GM21786 (cell line): ENCODE results near the gene EEPD1.
A peak's percentile ranks its signal among the peaks of the same experiment; 100 is the strongest.
"Not testable (repeated sequence)": the region's sequence is repeated elsewhere in the genome, so short reads cannot be mapped to it uniquely, and the experiment has no call there.

ENCODE experiments used
- ATAC-seq: cut with Tn5 transposase; IDR thresholded peaks from one replicate; pipeline ENCODE4 v1.9.1; 2021; ENCODE audit not compliant: unreplicated experiment

EEPD1 gene

DNA sequence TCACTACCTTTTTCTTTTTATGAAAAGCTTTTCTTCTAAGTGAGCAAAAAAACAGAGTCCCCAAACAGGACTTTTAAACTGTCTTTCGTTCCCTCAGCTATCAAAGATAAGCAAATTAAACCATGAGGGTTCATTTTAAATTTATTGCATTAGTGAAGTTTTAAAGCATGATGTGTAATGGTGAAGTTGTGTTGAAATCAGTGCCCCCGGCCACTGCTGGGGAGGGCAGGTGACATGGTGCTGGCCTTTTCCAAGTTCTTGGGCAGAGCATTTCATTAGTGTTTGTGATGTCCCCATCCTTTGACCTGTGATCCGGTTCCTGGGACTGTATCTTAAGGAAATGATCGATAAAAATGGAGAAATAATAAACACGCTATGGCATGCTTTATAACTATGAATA, 96.0 kb downstream of the EEPD1 start:
- ATAC-seq: no peak

- no peak for ATAC-seq
Observed at GRCh38 chr7:36253699-36254098, 100.6 kb downstream of the EEPD1 start.

GRCh38 chr7:36258510-36259259, 105.6 kb downstream of the EEPD1 start:
- ATAC-seq: not testable (repeated sequence)

GRCh38 chr7:36260481-36260880, 107.4 kb downstream of the EEPD1 start:
- peak; percentile 62 for ATAC-seq

GRCh38 chr7:36261019-36261754, 108.1 kb downstream of the EEPD1 start:
- ATAC-seq: peak; percentile 45

DNA sequence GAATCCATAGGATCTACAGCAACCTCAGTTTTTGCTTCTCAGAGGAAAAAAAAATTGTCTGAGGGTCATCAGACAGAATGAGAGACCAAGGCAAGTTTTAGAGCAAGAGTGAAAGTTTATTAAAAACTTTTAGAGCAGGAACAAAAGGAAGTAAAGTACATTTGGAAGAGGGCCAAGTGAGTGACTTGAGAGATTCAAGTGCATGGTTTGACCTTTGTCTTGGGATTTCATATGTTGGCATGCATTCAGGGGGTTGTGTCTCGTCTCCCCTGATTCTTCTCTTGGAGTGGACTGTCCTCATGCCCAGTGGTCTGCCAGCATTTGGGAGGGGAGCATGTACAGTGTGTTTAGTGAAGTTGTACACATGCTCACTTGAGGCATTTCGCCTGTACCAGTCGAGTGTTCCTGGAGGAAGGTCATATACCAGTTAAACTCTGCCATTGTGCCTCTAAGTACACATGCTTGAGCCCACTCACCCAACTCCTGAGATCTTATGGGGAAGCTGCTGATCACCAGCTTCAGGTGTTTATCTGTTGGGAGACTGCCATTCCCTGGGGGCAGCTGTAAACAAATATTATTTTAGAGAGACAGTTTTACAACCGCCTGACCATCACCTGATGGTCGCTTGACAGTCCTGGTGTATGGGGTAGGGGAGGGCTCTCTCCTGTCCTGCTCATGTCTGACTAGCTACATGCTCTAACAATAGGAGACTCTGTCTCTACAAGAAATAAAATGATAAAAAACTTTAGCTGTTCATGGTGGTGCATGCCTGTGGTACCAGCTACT, 109.4 kb downstream of the EEPD1 start:
- no peak for ATAC-seq

GRCh38 chr7:36263095-36263484, 110.0 kb downstream of the EEPD1 start:
- ATAC-seq: no peak

- ATAC-seq: peak; percentile 46
Observed at GRCh38 chr7:36264123-36264801, 111.2 kb downstream of the EEPD1 start.

DNA sequence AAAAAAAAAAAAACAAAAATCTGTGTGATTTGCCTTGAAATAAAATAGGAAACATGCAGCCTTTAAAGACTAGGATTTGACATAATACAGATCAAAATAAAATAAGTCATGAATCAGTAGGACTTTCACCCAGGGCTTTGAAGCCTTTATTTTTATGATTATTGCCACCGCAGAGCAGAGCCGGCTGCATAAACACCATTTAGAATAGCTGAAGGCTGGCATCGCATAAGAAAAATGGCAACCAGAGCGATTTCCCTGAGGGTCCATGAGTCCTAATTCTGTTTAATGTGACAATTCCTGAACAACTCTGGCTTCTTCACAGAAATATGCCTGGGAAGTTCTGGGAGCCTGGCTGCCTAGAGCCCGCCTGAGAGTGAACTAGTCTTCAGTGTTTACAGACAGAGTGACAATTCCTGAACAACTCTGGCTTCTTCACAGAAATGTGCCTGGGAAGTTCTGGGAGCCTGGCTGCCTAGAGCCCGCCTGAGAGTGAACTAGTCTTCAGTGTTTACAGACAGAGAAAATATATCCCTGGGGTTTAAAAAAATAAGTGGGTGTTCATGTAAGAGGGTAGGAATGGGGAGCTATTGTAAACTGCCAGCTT, 112.0 kb downstream of the EEPD1 start:
- no peak for ATAC-seq

DNA sequence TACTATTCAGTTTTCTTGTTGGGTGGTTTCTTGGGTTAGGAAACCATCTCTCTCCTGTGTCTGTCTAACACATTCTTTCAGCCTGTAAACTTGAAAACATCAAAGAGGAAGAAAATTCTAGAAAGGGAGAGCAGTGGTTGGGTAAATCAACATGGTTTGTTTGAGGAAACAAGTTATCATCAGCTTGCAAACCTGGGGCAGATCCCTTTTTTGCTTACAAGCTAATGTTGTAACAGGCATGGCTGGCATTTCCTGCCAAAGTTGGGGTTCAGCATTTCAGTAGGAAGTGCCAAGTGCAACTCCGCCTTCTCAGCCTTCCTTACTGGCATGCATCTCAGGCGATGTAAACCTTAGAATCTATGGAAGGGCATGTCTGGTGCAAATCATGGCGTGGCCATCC, 112.6 kb downstream of the EEPD1 start:
- ATAC-seq: no peak

DNA sequence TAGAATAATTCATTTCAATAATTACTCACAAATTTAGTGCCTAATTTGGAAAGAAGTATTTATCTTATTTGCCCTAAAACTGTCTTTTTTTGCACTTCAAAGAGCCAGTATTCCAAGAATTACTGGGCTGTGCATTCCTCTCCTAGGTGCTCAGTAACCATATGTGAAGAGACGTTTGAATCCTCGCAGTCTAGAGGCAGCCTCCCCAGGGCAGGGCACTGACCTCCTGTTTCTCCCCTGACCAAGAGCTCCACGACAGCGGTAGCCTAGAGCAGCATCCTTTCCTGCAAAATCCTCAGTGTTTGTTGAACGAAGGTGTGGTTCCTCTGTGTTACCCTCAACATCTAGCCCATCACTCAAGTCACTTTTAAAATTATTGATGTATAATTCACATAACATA, 113.1 kb downstream of the EEPD1 start:
- no peak for ATAC-seq

GRCh38 chr7:36266683-36267082, 113.6 kb downstream of the EEPD1 start:
- ATAC-seq: no peak

DNA sequence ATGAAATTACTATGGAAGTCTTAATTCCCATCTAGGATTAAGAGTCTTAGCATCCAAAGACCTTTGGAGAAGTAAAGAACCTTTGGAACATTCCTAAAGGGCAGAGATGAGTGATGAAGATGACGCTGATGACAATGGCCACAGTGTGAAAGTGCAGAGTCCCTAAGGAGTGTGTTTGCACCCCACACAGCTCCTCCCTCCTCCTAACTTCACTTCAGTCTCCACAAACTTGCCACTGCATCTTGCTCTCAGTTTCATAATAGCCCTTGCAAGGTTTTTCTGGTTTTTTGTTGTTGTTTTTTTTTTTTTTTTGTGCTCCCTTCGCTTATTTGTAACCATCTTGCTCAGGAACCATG, 119.1 kb downstream of the EEPD1 start:
- peak; percentile 85 for ATAC-seq

- ATAC-seq: no peak
Observed at GRCh38 chr7:36272567-36273269, 119.7 kb downstream of the EEPD1 start.

- ATAC-seq: no peak
Observed at GRCh38 chr7:36273836-36274235, 120.8 kb downstream of the EEPD1 start.

DNA sequence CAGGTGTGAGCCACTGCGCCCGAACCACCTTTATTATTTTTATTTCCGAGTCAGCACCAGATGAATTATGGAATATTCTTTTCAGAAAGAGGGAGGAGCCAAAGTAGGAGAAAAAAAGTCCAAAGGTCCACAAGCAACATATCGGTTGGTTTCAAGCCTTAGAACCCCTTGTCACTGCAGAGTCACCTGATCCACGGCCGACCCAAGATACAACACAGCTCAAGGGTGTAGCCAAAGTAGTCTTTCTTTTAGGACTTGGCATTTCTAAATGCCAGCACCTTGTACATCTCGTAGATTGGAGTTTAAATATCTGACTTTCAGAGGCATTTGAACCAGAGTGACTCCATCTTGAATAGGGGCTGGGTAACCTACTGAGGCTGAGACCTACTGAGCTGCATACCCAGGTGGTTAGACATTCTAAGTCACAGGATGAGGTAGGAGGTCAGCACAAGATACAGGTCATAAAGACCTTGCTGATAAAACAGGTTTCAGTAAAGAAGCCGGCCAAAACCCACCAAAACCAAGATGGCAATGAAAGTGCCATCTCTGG, 122.8 kb downstream of the EEPD1 start:
- no peak for ATAC-seq

GRCh38 chr7:36276428-36277248, 123.6 kb downstream of the EEPD1 start:
- no peak for ATAC-seq

DNA sequence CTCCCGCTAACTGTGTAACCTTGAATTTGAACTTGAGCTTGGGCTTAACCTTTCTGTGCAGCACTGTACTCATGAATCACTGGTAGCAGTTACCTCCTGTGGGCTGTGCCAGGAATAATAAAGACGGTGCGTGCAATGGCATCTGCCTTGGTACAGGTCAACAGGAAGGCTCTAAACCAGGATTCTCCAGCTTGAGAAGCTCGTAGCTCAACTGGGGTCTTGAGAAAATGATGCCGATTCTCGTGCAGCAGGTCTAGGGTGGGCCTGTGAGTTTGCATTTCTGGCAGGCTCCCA, 124.1 kb downstream of the EEPD1 start:
- no peak for ATAC-seq

DNA sequence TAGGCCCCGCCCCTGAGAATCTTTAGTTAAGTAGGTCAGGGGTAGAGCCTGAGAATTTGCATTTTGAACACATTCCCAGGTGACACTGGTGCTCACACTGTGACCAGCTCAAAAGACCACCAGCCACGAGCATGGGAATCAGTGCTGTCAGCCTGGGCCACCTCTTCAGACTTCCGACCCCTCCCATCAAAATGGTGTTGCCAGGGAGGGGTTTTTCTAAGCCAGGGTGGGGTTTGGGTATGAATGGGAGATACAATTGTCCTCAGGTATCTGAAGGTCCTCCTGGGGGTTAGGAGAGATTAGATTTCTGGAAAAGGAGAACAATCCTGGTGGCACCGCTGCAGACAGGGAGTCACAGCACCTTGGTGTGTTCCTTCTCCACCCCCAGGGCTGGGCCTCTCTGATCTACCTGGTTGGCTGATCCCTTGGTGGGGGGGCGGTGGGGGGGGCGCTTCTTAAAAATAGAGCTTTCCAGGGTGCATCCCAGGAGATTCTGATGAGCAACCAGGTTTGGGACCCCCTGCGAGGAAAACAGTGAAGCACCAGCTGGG, 125.1 kb downstream of the EEPD1 start:
- ATAC-seq: no peak
